NCI-H2227 treated with DMSO at 0.1 percent for 48 hours (cell line): Measurements from ENCODE around the gene RALGDS.
"Not testable (repeated sequence)": the region's sequence is repeated elsewhere in the genome, so short reads cannot be mapped to it uniquely, and the experiment has no call there.

Experiments
- DNase-seq: peaks from one replicate; lab custom pipeline; 2025; lab: John Stamatoyannopoulos, UW

The RALGDS gene

GRCh38 chr9:133087429-133088145, 33.5 kb downstream of the RALGDS start:
- no peak for DNase-seq

GRCh38 chr9:133086894-133087293, 34.1 kb downstream of the RALGDS start:
- DNase-seq: no peak

- not testable (repeated sequence) for DNase-seq
Observed at GRCh38 chr9:133086212-133086860, 34.7 kb downstream of the RALGDS start.

- DNase-seq: not testable (repeated sequence)
Observed at GRCh38 chr9:133083688-133084087, 37.4 kb downstream of the RALGDS start.

- DNase-seq: not testable (repeated sequence)
Observed at GRCh38 chr9:133081957-133082644, 38.9 kb downstream of the RALGDS start.

- DNase-seq: not testable (repeated sequence)
Observed at GRCh38 chr9:133080786-133081779, 40.0 kb downstream of the RALGDS start.

GRCh38 chr9:133080161-133080560, 40.9 kb downstream of the RALGDS start:
- no peak for DNase-seq

GRCh38 chr9:133078486-133078885, 42.6 kb downstream of the RALGDS start:
- DNase-seq: no peak

GRCh38 chr9:133076691-133077090, 44.3 kb downstream of the RALGDS start:
- no peak for DNase-seq

- no peak for DNase-seq
Observed at GRCh38 chr9:133075925-133076630, 45.0 kb downstream of the RALGDS start.

- no peak for DNase-seq
Observed at GRCh38 chr9:133074111-133074651, 46.9 kb downstream of the RALGDS start.

- no peak for DNase-seq
Observed at GRCh38 chr9:133073086-133074014, 47.7 kb downstream of the RALGDS start.

GRCh38 chr9:133072210-133072609, 48.8 kb downstream of the RALGDS start:
- not testable (repeated sequence) for DNase-seq

- no peak for DNase-seq
Observed at GRCh38 chr9:133071484-133072150, 49.4 kb downstream of the RALGDS start.

- not testable (repeated sequence) for DNase-seq
Observed at GRCh38 chr9:133070985-133071384, 50.1 kb downstream of the RALGDS start.

- DNase-seq: not testable (repeated sequence)
Observed at GRCh38 chr9:133070500-133070961, 50.5 kb downstream of the RALGDS start.

GRCh38 chr9:133068431-133068830, 52.6 kb downstream of the RALGDS start:
- not testable (repeated sequence) for DNase-seq

- DNase-seq: no peak
Observed at GRCh38 chr9:133067813-133068212, 53.2 kb downstream of the RALGDS start.

- DNase-seq: no peak
Observed at GRCh38 chr9:133067006-133067405, 54.0 kb downstream of the RALGDS start.
